Activated CD8-positive, alpha-beta memory T cell treated with anti-CD3 and anti-CD28 coated beads for 48 hours (primary cell): ENCODE results near the gene KCNQ4.

Experiments used
- DNase-seq, 3 experiments: peaks; one replicate each; pipeline ENCODE4 v3.0.0-alpha.2; 2020; ENCODE audit warnings: low read depth in 2 of 3, low spot score in 2 of 3

Gene KCNQ4

GRCh38 chr1:40818264-40818961 lies 34.8 kb downstream of the KCNQ4 start:
- DNase-seq, result peak; percentile 45 to 72 (median 65)

DNA sequence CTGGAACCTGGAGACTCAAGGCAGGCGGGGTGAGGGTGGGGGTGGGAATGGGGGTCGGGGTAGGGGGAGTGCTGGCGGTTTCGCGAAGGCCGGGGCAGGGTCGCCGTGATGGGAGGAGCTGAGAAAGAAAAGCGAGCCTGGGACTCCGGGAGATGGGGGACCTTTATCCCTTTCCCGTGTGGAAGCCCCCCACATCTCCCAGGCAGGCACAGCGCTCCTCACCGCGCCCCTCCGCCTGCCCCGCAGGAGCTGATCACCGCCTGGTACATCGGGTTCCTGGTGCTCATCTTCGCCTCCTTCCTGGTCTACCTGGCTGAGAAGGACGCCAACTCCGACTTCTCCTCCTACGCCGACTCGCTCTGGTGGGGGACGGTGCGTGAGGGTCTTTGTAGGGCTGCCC lies 35.5 kb downstream of the KCNQ4 start:
- no peak for DNase-seq

DNA sequence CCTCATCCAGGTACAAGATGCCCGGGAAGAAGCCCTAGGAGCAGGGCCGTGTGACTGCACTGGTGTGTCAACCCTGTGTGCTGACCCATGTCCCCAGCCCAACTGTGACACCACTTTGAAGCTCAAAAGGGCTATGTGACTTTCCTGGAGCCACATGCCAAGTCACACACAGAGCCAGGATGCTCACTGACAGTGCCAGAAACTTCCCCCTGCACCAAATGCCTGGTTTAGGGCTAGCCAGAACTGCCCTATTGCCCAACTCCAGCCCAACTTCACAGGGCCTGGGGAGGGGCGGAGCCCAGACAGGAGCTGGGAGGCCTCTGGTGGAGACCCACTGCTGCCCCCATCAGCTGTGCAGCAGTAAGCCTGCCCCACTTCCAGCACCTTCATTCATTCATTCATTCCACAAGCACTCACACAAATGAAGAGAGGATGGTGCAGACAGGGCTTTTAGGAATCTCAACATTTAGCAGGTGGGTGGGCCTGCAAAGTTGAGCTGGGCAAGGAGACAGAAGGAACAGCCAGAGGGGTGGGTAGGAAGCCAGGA lies 36.7 kb downstream of the KCNQ4 start:
- DNase-seq, result no peak

DNA sequence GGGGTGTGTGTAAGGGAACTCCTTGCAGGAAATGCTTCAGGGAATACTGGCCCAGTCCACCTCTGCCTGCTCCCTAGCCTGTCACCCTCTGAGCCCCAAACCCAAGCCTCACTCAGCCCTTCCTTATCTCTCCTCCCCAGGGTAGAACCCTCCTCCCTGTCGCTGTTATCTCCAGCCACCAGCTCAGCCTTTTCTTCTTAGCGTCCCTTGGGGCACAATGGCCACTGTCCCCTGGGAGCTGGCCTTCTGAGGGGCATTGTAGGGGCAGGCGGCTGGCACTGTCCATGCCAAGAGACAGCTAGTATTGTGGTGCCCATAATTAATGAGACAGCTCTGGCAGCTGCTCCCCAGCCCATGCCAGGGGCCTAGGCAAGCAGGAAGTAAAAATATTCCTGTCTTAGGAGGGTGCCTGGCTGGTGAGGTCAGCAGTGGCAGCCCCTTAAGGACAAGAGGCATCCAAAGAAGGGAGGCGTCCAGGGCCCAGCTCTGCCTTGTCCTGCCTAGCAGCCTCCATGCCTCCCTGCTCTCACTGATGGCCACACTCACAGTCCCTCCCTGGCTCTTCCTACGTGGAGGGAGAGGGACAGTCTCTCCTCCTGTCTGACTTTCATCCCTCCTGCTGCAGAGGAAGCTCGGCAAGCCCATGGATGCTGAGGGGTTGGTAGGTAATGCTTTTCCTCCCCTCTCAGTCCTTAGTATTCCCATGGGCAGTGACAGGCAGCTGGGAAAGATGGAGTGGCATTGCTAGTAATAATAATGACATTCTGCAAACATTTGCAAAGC lies 37.5 kb downstream of the KCNQ4 start:
- no peak for DNase-seq

DNA sequence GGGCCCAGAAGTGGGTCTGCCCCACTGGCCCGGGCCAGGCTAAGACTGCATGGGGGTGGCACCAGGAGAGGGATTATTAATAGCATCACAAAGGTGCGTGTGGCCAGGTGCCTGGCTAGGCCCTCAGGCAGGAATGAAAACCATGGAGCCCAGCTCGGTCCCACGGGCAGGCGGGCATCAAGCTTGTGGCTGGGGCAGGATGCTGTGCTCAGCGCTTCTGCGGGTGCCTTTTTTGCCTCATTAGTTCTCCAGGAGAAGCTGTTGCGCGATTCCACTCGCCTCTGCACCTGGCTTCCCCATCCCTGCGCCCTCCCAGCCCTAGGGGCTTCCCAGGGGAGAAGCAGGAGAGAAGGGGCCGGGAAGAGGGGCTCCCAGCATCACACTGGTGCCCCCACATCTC lies 39.3 kb downstream of the KCNQ4 start:
- no peak for DNase-seq

DNA sequence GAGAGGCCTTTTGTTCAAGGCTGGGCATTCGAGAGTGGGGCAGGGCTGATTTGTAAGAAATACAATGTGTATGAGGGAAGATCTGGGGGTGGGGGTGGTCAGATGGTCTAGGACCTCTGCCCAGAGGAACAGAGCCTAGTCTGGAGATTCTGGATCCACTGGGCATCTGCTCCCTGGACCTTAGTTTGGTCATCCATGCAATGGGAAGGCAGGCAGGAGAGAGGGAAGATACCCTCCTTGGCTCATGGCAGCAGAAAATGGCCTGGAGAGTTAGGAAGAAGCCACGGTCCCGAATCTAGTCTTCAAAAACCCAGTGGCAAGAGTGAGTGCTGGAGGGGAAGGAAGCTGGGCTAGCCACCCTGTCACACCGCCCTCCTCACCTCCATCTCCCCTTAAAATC lies 39.8 kb downstream of the KCNQ4 start:
- no peak for DNase-seq

GRCh38 chr1:40823983-40824382 lies 40.4 kb downstream of the KCNQ4 start:
- no peak for DNase-seq

DNA sequence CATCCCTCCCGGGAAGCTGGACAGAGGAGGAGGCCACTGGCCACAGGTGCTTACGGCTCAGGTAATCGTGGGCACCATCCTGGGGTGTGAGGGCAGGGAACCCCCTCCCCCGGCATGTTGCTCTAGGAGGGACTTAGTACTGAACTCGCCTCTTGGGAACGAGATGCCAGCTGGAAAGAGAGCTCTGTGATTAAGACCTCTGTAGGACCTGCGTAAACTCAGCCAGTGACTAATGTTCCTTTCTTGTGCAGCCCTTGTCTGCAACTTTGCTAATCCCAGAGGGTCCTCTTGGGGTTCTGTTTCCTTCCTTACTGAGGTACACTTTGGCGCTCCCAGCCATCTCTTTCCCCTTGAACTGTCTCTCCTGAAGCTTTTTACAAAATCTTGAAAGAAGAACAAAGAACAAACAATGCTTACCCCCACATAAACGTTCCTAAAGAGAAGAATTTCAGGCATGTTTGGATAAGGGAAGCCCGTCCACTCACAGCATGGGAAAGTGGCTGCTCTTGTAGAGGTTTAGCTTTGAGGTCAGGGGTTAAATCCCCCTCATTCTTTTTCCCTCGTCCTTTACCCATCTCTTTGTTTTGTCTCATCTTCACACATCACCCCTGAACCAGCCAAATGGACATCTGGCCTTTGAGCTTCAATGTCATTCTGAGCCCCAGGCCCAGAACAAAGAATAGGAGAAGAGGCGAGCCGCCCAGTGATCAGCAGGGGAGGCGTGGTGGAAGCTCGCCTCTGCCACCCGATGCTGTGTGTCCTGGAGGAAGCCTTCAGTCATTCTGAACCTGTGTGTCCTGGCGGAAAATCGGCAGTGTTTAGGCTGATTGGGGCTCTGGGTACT lies 41.2 kb downstream of the KCNQ4 start:
- no peak for DNase-seq

- DNase-seq, result no peak
Measured at GRCh38 chr1:40825435-40825788, 41.8 kb downstream of the KCNQ4 start.

- no peak for DNase-seq
Measured at GRCh38 chr1:40825996-40826395, 42.4 kb downstream of the KCNQ4 start.

- no peak for DNase-seq
Measured at GRCh38 chr1:40829631-40830245, 46.2 kb downstream of the KCNQ4 start.

DNA sequence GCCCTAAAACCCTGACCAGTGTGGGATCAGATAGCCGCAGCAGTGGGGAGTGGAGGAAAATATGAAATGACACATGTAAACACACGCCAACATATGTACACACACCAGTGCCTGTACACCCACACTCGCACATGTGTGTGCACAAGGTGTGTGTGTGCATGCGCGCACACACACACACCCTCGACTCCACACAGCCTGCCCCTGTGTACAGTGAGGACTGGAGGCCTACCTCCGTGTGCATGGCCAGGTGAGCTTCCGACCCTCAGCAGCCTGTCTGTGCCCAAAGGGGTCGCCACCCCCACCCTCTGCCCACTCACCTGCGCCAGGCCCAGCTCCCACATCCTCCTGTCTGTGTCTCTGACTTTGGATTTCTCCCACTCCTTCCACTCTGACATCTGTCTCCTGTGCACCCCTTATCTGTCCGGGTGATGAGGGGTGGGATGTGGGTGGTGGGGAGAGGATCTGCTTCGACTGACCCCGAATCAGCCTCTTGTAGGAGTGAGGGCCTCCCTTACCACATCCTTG lies 46.9 kb downstream of the KCNQ4 start:
- DNase-seq, result no peak

DNA sequence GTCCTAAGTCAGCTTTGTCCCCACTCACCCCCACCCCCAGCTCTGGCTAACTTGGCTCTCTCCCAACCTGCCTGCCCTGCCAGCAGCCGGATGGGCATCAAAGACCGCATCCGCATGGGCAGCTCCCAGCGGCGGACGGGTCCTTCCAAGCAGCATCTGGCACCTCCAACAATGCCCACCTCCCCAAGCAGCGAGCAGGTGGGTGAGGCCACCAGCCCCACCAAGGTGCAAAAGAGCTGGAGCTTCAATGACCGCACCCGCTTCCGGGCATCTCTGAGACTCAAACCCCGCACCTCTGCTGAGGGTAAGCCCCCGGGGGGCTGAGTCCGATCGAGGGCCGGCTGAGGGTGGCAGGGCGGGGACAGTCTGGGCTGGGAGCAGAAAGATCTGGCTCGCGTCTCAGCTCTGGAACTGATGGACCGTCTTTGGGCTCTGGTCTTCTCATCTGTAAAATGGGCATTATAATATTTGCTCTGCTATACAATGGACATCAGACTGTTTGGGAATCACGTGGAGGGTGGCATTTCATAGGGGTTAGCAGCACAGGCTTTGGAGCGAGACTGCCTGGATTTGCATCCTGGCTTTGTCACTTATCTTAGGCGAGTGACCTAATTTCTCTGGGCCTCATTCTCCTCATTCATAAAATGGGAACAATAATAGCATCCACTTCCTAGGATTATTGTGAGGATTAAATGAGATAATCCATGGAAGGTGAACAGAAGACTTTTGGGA lies 47.6 kb downstream of the KCNQ4 start:
- DNase-seq, result no peak

DNA sequence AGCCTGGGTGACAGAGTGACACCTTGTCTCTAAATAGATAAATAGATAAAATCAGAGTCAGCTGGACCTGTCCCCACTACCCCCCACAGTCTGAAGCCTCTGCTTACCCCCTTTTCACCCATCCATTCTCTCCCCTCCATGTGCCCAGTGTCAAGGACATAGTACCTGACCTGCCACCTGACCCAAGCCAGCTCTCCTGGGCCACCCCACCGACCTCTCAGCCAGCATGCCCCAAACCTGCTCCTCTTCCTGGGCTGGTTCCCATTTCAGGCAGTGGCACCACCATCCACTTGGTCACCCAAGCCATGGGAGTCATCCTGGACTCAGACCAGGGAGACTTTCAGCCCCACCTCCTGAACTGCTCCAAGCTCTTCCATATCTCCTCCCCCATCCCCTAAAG lies 50.4 kb downstream of the KCNQ4 start:
- no peak for DNase-seq

DNA sequence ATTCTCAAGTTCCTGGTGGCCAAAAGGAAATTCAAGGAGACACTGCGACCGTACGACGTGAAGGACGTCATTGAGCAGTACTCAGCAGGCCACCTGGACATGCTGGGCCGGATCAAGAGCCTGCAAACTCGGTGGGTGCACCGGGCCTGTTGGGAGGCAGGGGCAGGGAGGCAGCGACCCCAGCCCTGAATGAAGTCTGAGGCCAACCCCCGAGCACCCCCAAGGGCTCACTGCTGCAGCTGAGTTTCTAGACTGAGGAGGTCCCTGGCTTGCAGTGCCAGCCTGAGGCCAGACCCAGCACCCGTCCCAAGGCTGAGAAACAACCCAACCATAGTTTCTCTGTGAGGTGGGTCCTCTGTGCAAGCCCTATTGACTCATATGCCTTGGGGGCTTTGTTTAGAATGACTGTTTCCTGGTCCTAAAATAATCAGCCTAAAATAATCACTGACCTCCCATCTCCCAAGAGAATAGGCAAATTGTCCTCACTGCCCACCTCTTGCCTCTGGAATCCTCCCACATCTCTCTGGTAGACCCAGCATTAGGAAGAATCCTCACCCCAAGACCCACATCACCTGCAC lies 51.5 kb downstream of the KCNQ4 start:
- no peak for DNase-seq

GRCh38 chr1:40836283-40836682 lies 52.7 kb downstream of the KCNQ4 start:
- no peak for DNase-seq

GRCh38 chr1:40837601-40838000 lies 54.0 kb downstream of the KCNQ4 start:
- no peak for DNase-seq

DNA sequence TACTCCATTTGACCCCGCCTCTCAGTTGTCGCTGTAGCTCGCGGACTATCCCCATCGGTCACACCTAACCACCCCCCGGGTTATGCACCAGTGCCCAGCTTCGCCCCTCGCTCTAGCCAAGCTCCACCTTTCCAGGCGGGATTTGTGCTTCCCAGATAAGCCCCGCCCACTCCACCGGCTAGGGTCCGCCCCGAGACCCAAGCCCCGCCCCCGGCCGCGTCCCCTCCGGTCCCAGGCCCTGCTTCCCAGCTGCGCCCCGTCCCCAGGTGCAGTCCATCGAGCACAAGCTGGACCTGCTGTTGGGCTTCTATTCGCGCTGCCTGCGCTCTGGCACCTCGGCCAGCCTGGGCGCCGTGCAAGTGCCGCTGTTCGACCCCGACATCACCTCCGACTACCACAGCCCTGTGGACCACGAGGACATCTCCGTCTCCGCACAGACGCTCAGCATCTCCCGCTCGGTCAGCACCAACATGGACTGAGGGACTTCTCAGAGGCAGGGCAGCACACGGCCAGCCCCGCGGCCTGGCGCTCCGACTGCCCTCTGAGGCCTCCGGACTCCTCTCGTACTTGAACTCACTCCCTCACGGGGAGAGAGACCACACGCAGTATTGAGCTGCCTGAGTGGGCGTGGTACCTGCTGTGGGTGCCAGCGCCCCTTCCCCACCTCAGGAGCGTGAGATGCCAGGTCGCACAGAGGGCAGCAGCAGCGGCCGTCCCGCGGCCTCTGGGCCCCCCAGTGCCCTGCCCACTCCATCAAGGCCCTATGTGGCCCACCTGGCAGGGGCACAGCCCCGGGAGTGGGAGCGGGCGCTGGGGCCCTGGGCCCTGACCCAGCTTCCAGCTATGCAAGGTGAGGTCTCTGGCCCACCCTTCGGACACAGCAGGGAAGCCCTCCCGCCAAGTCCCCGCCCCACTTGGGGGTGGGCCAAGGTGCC lies 54.7 kb downstream of the KCNQ4 start:
- no peak for DNase-seq
